Thymus (tissue), 11 donors: ENCODE measurements around the gene SYNJ2. TPM values are rescaled to one million over a fixed set of nuclear protein-coding genes. Genes with fewer than 3 reads are reported as not detected.

Source experiments
- DNase-seq, 9 donors: peaks; one replicate each; pipeline ENCODE4 v3.0.0-alpha.2; 2013; ENCODE audit warnings: low spot score in 9 of 9, low read depth in 6 of 9, missing footprints in 1 of 9
- H3K27ac ChIP-seq, 2 donors: one replicate each; pipeline ENCODE4 v1.5.1; 2013; ENCODE audit warnings: control low read depth in 1 of 2, low read depth in 1 of 2, low read length in 1 of 2, mild to moderate bottlenecking in 1 of 2, moderate library complexity in 1 of 2
- H3K27me3 ChIP-seq, 2 donors: one replicate each; pipeline ENCODE4 v1.5.1; 2013; ENCODE audit warnings: low read length in 1 of 2; ENCODE audit not compliant: control insufficient read depth in 2 of 2, insufficient read depth in 1 of 2
- H3K36me3 ChIP-seq, 2 donors: one replicate each; pipeline ENCODE4 v1.5.1; 2013; ENCODE audit warnings: low read length in 1 of 2, mild to moderate bottlenecking in 1 of 2, moderate library complexity in 1 of 2; ENCODE audit not compliant: control insufficient read depth in 2 of 2, insufficient read depth in 2 of 2
- H3K4me1 ChIP-seq, 2 donors: one replicate each; pipeline ENCODE4 v1.5.1; 2013; ENCODE audit warnings: low read length in 2 of 2; ENCODE audit not compliant: control insufficient read depth in 2 of 2, insufficient read depth in 2 of 2
- H3K4me3 ChIP-seq, 2 donors: one replicate each; pipeline ENCODE4 v1.5.1; 2013; ENCODE audit warnings: low read length in 2 of 2, control low read depth in 1 of 2, mild to moderate bottlenecking in 1 of 2
- H3K9me3 ChIP-seq, 2 donors: one replicate each; pipeline ENCODE4 v1.5.1; 2013; ENCODE audit warnings: low read length in 1 of 2, mild to moderate bottlenecking in 1 of 2; ENCODE audit not compliant: control insufficient read depth in 2 of 2, insufficient read depth in 1 of 2
- WGBS: extraction: QIAGEN DNeasy Blood & Tissue Kit; methylation state at CpG from one replicate; pipeline ENCODE4 v1.1.7; 2013; 5-methylcytosine and 5-hydroxymethylcytosine counted together
- polyA plus RNA-seq: library from polyadenylated mRNA; stranded (reverse); fragments of 200-250 nt; gene quantifications from one replicate; pipeline ENCODE4 v1.2.3, GENCODE V29; 2013
- total RNA-seq: library from RNA; stranded (reverse); fragments of 120-200 nt; gene quantifications from one replicate; pipeline ENCODE4 v1.2.4, GENCODE V29; 2013
- donor health status: healthy.

SYNJ2 gene
- total and polyA plus RNA-seq, 2 donors = 5.7 to 8.2 TPM

DNA sequence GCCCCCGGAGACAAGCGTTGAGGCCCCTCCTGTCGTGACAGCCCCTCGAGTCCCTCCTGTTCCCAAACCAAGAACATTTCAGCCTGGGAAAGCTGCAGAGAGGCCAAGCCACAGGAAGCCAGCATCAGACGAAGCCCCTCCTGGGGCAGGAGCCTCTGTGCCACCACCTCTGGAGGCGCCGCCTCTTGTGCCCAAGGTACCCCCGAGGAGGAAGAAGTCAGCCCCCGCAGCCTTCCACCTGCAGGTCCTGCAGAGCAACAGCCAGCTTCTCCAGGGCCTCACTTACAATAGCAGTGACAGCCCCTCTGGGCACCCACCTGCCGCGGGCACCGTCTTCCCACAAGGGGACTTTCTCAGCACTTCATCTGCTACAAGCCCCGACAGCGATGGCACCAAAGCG is 114.0 kb downstream of the SYNJ2 start:
- no peak for DNase-seq
- Histone ChIP-seq H3K4me3 (no peak overlapping the region), H3K9me3 (no peaks in the 10 kb centered on the region), H3K27me3 (no peaks in the 10 kb centered on the region), H3K36me3 (peaks cover 32 to 36% of the 10 kb centered on the region in 2 donors), H3K4me1 (peaks cover 0 to 7% of the 10 kb centered on the region in 2 donors), H3K27ac (no peak overlapping the region)
- WGBS = 89% methylated on average over 15 of the region's 15 CpGs

- H3K9me3 ChIP-seq = no peaks in the 10 kb centered on the region
- H3K27ac ChIP-seq = no peak overlapping the region
- H3K36me3 ChIP-seq = no peaks in the 10 kb centered on the region
- H3K4me3 ChIP-seq = no peak overlapping the region
- H3K4me1 ChIP-seq = no peaks in the 10 kb centered on the region
- 98% methylated on average over 4 of the region's 4 CpGs for WGBS
- no peak for DNase-seq
- no peaks in the 10 kb centered on the region for H3K27me3 ChIP-seq
These were observed 121.6 kb downstream of the SYNJ2 start for GRCh38 chr6:158103228-158103627.

DNA sequence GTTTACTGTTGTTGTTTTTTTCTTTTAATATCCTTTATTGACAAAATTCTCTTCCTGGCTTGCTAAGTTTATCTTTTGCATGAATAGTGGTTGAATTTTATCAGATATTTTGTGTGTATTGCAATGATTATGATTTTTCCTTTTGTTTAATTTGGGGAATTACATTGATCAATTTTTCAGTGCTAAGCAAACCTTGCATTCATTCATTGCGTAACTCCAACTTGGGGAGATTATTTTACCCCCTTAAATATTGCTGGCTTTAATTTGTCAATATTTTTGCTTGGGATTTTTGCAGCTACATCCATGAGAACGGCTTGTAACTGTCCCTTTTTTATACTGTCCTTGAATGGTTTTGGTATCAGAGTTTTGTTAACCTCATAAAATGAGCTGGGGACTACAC is 123.0 kb downstream of the SYNJ2 start:
- DNase-seq = no peak
- Histone ChIP-seq H3K27ac (no peak overlapping the region), H3K4me3 (no peak overlapping the region), H3K27me3 (no peaks in the 10 kb centered on the region), H3K9me3 (no peaks in the 10 kb centered on the region), H3K4me1 (no peaks in the 10 kb centered on the region), H3K36me3 (no peaks in the 10 kb centered on the region)
- 99% methylated on average over 2 of the region's 2 CpGs for WGBS

DNA sequence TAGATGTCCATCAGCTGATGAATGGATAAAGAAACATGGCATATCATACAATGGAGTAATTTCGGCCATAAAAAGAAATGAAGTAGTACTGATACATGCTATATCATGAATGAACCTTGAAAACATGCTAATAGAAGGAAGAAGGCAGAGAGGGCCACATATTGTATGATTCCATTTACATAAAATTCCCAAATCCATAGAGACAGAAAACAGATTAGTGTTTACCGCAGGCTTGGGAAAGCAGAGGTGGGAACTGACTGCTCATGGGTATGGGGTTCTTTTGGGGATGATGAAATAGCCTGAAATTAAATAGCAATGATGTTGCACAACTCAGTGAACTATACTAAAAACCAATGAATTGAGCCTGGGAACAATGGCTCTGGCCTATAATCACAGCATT is 128.1 kb downstream of the SYNJ2 start:
- no peak overlapping the region for H3K27ac ChIP-seq
- H3K4me3 ChIP-seq = no peak overlapping the region
- H3K27me3 ChIP-seq = no peaks in the 10 kb centered on the region
- WGBS = 99% methylated on average over 2 of the region's 2 CpGs
- peaks cover 0 to 3% of the 10 kb centered on the region in 2 donors for H3K36me3 ChIP-seq
- H3K9me3 ChIP-seq = no peaks in the 10 kb centered on the region
- H3K4me1 ChIP-seq = no peaks in the 10 kb centered on the region
- DNase-seq = no peak

- no peaks in the 10 kb centered on the region for H3K4me1 ChIP-seq
- 99% methylated on average over 5 of the region's 5 CpGs for WGBS
- H3K36me3 ChIP-seq = peaks cover 7 to 11% of the 10 kb centered on the region in 2 donors
These were observed 129.3 kb downstream of the SYNJ2 start for GRCh38 chr6:158110986-158111385.

GRCh38 chr6:158111987-158112386 is 130.3 kb downstream of the SYNJ2 start:
- Histone ChIP-seq H3K27ac (no peak overlapping the region), H3K4me1 (no peaks in the 10 kb centered on the region), H3K27me3 (no peaks in the 10 kb centered on the region), H3K9me3 (peaks cover 0 to 1% of the 10 kb centered on the region in 2 donors), H3K4me3 (no peak overlapping the region), H3K36me3 (peaks cover 7 to 11% of the 10 kb centered on the region in 2 donors)
- DNase-seq = no peak
- WGBS = 100% methylated on average over 5 of the region's 5 CpGs

More at GRCh38 chr6:158110986-158111385, 129.3 kb downstream of the SYNJ2 start:
- no peak overlapping the region for H3K4me3 ChIP-seq
- no peak overlapping the region for H3K27ac ChIP-seq
- DNase-seq = no peak
- no peaks in the 10 kb centered on the region for H3K27me3 ChIP-seq
- peaks cover 0 to 1% of the 10 kb centered on the region in 2 donors for H3K9me3 ChIP-seq

DNA sequence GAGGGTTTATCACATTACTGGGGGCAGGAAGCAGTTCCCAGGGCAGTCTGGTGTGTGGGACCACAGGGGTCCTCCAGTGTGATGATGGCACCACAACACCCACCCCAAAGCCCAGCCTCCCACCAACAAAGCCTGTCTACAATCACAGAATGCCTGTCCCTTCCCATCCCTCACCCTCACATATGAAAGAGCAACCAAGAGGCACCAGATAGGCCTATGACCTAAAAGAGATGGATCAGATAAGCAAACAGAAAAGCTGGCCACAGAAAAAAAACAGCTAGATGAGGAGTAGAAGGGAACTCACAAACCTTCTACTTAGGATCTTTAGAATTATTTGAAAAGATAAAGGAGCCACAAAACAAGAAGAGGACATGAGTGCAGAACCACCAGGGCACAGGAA is 132.1 kb downstream of the SYNJ2 start:
- Histone ChIP-seq H3K27me3 (no peaks in the 10 kb centered on the region), H3K4me3 (no peak overlapping the region), H3K4me1 (no peaks in the 10 kb centered on the region), H3K9me3 (peaks cover 0 to 1% of the 10 kb centered on the region in 2 donors), H3K27ac (no peak overlapping the region), H3K36me3 (peaks cover 7 to 11% of the 10 kb centered on the region in 2 donors)
- no peak for DNase-seq

GRCh38 chr6:158115102-158115501 is 133.4 kb downstream of the SYNJ2 start:
- DNase-seq = no peak
- H3K36me3 ChIP-seq = peaks cover 7 to 11% of the 10 kb centered on the region in 2 donors
- WGBS = 97% methylated on average over 4 of the region's 4 CpGs
- no peak overlapping the region for H3K4me3 ChIP-seq
- H3K9me3 ChIP-seq = peaks cover 0 to 1% of the 10 kb centered on the region in 2 donors
- no peak overlapping the region for H3K27ac ChIP-seq
- H3K4me1 ChIP-seq = no peaks in the 10 kb centered on the region
- H3K27me3 ChIP-seq = no peaks in the 10 kb centered on the region

GRCh38 chr6:158115508-158115907 is 133.8 kb downstream of the SYNJ2 start:
- WGBS = 97% methylated on average over 6 of the region's 6 CpGs
- no peak for DNase-seq
- peaks cover 0 to 1% of the 10 kb centered on the region in 2 donors for H3K9me3 ChIP-seq
- H3K27ac ChIP-seq = no peak overlapping the region
- H3K36me3 ChIP-seq = peaks cover 7 to 13% of the 10 kb centered on the region in 2 donors
- H3K4me3 ChIP-seq = no peak overlapping the region
- no peaks in the 10 kb centered on the region for H3K4me1 ChIP-seq
- H3K27me3 ChIP-seq = no peaks in the 10 kb centered on the region

DNA sequence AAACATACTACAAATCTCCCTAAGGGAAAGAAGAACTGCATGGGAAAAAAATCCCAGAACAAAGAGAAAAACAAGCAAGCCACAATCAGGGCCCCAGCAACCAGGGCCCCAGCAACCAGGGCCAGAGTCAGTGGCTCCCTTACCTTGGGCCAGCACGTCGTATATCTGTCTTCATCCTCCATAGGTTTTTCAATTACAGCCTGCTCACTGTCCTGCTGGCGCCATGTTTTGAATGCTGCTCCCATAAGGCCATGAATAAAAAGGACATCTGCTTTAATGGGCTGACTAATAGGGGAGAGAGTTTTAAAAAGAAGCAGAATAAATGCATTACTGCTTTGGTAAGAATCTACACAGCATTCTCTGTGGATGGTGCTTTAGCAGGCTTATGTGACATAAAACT is 137.2 kb downstream of the SYNJ2 start:
- Histone ChIP-seq H3K9me3 (peaks cover 0 to 1% of the 10 kb centered on the region in 2 donors), H3K27ac (no peak overlapping the region), H3K27me3 (no peaks in the 10 kb centered on the region), H3K4me1 (no peaks in the 10 kb centered on the region), H3K36me3 (peaks cover 7 to 11% of the 10 kb centered on the region in 2 donors), H3K4me3 (no peak overlapping the region)
- no peak for DNase-seq
- WGBS = 98% methylated on average over 3 of the region's 3 CpGs
